Effector memory CD8-positive, alpha-beta T cell (primary cell): ENCODE results near the gene FGFR3.

ENCODE experiments used
- ATAC-seq: fragments of 150-1000 bp; cut with Tn5 transposase; replicated peaks from 2 replicates; pipeline ENCODE4 v1.10.0; 2021; ENCODE audit warnings: mild to moderate bottlenecking, moderate library complexity
- DNase-seq, 3 experiments: peaks; one replicate each; pipeline ENCODE4 v3.0.0; 2021
- H3K27ac Mint-ChIP-seq, 2 donors: one replicate each; pipeline ENCODE4 v1.8.0; 2022; ENCODE audit warnings: mild to moderate bottlenecking in 2 of 2, mixed read lengths in 2 of 2, moderate library complexity in 2 of 2
- H3K27me3 Mint-ChIP-seq, 2 donors: one replicate each; pipeline ENCODE4 v1.8.0; 2022; ENCODE audit warnings: mixed read lengths in 2 of 2
- H3K36me3 Mint-ChIP-seq: one replicate; pipeline ENCODE4 v1.8.0; 2022; ENCODE audit warnings: mild to moderate bottlenecking, moderate library complexity, mixed read lengths; ENCODE audit not compliant: insufficient read depth
- H3K4me1 Mint-ChIP-seq, 2 donors: one replicate each; pipeline ENCODE4 v1.8.0; 2022; ENCODE audit warnings: low read depth in 2 of 2, mixed read lengths in 2 of 2
- H3K4me3 Mint-ChIP-seq, 2 donors: one replicate each; pipeline ENCODE4 v1.8.0; 2022; ENCODE audit warnings: mild to moderate bottlenecking in 2 of 2, mixed read lengths in 2 of 2, moderate library complexity in 2 of 2
- H3K9me3 Mint-ChIP-seq, 2 donors: one replicate each; pipeline ENCODE4 v1.8.0; 2022; ENCODE audit warnings: mixed read lengths in 2 of 2

The FGFR3 gene

DNA sequence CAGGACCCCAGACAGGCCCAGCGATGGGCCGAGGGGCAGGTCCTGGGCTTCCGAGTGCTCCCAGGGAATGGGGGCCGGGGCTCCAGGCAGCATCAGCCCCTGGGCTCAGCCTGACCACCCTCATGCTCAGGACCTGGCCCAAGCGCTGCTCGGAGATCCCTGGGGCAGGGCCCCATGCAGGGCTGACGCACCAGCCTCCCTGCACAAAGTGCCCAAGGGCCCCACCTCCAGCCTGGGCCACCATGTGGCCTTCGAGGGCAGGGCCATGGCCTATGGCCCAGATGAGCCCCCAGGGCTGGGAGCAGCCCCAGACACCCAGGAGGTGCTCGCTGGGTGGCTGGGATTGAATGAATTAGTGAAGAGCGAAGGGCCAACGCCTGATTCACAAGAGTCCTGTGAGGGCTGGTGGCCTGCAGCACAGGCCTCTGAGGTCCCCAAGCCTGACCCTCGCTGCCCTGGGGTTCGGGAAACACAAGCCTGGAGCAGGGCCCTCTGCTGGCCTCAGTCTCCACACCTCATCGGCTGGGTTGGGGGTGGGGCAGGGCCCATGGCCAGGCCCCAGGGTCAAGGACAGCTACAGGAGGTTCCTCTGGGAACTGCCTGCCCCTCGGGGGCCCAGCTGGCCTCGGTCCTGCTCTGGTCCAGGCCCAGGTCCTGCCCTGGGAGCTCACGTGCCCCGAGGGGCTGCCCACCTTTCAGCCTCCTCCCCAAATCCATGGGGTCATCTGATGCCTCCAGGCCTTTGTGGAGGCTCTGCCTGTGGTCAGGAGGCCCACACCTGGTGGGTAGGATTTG lies 13.3 kb upstream of the FGFR3 start:
- Mint-ChIP-seq H3K4me3 (no peak overlapping the region), H3K4me1 (no peaks in the 10 kb centered on the region), H3K9me3 (no peaks in the 10 kb centered on the region), H3K27ac (no peak overlapping the region), H3K36me3 (peaks cover 3% of the 10 kb centered on the region), H3K27me3 (peaks cover 0 to 13% of the 10 kb centered on the region in 2 donors)
- DNase-seq (no peak), ATAC-seq (no peak)

DNA sequence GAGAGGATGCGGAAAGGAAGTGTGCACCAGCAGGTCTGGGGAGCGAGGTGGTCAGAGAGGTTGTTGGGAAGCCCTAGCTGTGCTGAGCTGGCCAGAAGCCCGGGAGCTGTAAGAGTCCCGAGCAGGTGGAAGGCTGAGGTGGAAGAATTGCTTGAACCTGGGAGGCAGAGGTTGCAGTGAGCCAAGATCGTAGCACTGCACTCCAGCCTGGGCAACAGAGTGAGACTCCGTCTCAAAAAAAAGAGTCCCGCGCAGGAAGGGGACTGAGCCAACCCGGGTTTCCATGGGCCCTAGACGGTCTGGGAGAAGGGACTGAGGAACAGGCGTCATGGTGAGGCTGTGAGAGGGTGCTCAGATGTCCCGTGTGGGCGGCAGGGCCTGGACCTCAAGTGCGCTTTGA lies 12.7 kb upstream of the FGFR3 start:
- peaks cover 3% of the 10 kb centered on the region for H3K36me3 Mint-ChIP-seq
- no peak overlapping the region for H3K27ac Mint-ChIP-seq
- H3K4me1 Mint-ChIP-seq: no peaks in the 10 kb centered on the region
- H3K4me3 Mint-ChIP-seq: no peak overlapping the region
- H3K27me3 Mint-ChIP-seq: peaks cover 0 to 13% of the 10 kb centered on the region in 2 donors
- no peaks in the 10 kb centered on the region for H3K9me3 Mint-ChIP-seq
- ATAC-seq (no peak), DNase-seq (no peak)

DNA sequence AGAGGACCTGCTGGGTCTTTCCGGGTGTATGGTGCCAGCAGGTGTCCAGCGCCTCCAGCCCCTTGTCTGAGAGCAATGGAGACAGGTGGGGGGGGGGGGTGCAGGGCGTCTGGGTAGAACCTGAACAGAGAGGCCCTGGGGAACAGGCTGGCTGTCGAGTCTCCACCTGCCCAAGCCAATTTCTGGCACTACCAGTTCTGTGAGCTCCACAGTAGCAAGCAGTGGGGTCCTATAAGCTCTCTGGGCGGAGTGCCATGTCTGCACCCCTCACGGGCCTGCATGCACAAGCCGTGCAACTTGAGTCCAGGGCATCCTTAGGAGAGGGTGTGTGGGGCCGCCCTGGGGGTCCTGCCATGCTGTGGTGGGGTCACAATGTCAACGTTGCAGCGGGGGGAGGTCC lies 10.1 kb upstream of the FGFR3 start:
- ATAC-seq (no peak), DNase-seq (no peak)
- H3K9me3 Mint-ChIP-seq: no peaks in the 10 kb centered on the region
- no peak overlapping the region for H3K27ac Mint-ChIP-seq
- H3K36me3 Mint-ChIP-seq: peaks cover 3% of the 10 kb centered on the region
- no peaks in the 10 kb centered on the region for H3K4me1 Mint-ChIP-seq
- no peak overlapping the region for H3K4me3 Mint-ChIP-seq
- no peaks in the 10 kb centered on the region for H3K27me3 Mint-ChIP-seq

DNA sequence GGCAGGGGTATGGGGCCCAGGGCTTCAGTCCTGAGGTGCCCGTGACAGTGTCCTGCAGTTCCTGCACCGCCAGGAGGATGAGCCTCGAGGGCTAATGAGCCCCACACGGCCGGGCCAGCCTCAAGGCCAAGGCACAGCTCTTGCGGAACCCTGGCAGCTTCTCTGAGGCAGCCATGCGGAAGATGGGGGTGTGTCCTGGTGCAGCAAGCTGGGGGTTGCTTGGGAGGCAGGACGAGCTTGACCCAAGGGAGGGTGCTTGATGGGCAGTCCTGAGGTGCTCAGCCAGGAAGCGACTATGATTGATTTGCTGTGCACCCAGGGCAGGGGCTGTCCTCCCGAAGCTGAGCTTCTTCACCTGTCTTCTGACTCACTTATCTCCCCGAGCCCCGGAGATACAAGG lies 9.1 kb upstream of the FGFR3 start:
- Mint-ChIP-seq H3K27me3 (no peaks in the 10 kb centered on the region), H3K4me1 (no peaks in the 10 kb centered on the region), H3K36me3 (peaks cover 3% of the 10 kb centered on the region), H3K27ac (no peak overlapping the region), H3K4me3 (no peak overlapping the region), H3K9me3 (no peaks in the 10 kb centered on the region)
- ATAC-seq (no peak), DNase-seq (no peak)

DNA sequence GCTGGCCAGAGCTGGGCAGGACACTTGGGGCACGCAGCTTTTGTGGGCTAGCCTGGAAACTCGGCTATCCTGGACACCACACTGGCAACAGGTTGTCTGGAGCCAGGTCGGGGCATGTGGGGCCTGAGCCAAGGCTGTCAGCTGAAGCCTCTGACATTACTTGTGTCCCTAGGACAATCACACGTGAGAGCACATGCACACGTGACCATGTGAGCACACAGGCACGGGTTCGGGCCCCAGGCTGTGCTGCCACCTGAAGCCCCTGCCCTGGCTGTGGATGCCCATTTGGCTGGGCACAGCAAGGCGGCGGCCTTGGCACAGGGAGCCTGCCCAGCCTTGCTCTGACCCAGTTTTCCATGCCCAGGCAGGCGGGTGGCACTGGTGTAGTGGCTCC lies 8.7 kb upstream of the FGFR3 start:
- no peak for DNase-seq
- ATAC-seq: no peak
- Mint-ChIP-seq H3K27me3 (no peaks in the 10 kb centered on the region), H3K4me1 (no peaks in the 10 kb centered on the region), H3K27ac (no peak overlapping the region), H3K36me3 (peaks cover 3% of the 10 kb centered on the region), H3K9me3 (no peaks in the 10 kb centered on the region), H3K4me3 (no peak overlapping the region)

DNA sequence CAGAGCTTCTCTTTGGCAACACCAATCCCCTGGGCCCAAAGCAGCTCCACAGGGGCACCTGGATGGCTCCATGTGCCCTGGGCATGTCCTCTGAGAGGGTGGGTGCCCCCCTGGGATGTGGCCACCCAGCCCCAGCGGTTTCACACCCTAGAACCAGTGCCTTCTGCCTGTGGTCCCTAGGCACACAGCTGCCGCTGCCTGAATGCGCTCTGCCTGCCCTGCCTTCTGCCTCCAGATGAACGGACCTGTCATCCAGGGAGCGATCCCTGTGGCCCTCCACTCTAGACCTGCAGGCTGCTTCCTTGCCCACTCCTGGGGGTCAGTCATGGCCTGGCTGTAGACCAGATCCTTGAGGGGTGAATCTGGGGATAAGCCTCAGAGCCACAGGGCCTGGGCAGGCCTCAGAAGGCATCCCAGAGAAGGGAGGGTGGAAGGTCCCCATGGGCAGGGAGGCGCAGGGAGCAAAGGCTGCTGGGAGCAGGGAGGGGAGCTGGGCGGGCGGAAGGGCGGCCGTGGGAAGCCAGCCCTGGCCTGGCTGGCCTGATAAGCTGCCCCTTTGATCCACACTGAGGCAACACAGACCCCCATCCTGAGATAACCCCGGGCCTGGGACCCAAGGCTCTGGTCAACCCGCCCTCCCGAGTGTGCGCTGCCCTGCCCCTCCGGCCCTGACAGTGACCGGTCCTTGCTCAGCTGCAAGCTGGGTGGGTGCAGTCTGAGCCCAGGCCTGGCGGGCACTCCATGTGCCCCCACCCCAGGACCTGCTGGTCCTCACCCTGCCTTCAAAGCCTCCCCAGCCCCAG lies 8.1 kb upstream of the FGFR3 start:
- H3K4me3 Mint-ChIP-seq: no peak overlapping the region
- DNase-seq: no peak
- no peaks in the 10 kb centered on the region for H3K9me3 Mint-ChIP-seq
- H3K27ac Mint-ChIP-seq: no peak overlapping the region
- H3K27me3 Mint-ChIP-seq: no peaks in the 10 kb centered on the region
- H3K4me1 Mint-ChIP-seq: no peaks in the 10 kb centered on the region
- H3K36me3 Mint-ChIP-seq: peaks cover 3% of the 10 kb centered on the region
- no peak for ATAC-seq

DNA sequence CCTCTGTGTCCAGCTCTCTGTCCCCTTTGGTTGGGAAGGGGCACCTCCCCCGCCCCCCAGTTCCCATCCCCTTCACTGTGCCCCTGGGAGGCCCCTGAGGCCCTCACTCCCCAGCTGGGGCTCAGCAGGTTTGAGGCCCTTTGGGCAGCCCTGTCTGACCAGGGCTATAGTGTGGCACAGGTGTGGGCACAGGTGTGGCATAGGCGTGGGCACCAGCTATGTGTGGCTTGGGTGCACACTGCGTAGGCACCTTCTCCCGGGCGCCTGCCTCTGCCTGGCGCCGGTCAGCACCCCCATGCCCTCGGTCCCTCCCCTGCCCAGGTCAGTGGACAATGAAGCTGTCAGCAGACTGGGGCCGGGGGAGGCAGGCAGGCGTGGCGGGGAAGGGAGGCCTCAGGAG lies 7.5 kb upstream of the FGFR3 start:
- Mint-ChIP-seq H3K36me3 (peaks cover 3% of the 10 kb centered on the region), H3K4me1 (no peaks in the 10 kb centered on the region), H3K4me3 (no peak overlapping the region), H3K9me3 (no peaks in the 10 kb centered on the region), H3K27ac (no peak overlapping the region), H3K27me3 (peaks cover 1 to 5% of the 10 kb centered on the region in 2 donors)
- DNase-seq (no peak), ATAC-seq (no peak)

DNA sequence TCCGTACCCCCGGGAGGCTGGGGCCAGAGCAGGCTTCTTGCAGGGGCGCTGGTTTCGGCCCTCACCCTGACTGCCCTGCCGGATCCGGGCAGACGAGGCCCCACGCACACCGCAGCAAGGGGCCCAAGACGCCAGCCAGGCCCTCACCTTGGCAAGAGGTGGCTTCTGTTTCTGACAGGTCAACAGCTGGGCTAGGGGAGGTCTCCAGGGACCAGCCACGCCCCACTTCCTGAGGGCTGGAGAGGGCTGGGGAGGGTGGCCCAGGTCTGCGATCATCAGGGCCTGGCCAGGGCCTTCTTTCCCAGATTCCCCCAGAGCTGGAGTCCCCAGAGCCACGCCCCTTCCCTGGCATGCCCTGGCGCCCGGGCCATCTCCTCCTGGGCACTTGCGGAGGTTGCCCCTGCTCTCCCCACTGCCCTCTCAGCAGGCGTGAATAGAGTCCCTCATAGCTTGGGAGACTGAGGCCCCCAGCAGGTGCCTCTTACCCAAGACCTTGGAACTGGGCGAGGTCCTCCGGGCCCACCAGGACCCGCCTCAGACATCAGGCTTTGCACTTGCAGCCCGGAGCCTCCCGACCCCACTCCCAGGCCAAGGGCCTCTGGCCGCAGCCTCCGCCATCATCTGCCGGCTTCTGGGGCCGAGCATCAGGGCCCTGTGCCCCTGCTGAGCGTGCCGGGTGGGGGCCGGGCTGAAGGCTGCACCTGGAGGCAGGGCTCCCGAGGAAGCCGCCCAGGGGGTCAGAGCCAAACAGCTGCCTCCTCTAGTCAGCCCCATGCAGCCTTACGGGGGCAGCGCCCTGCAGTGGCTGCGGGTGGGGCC lies 6.3 kb upstream of the FGFR3 start:
- Mint-ChIP-seq H3K4me1 (no peaks in the 10 kb centered on the region), H3K4me3 (no peak overlapping the region), H3K27me3 (peaks cover 4 to 16% of the 10 kb centered on the region in 2 donors), H3K9me3 (no peaks in the 10 kb centered on the region), H3K36me3 (peaks cover 7% of the 10 kb centered on the region), H3K27ac (no peak overlapping the region)
- ATAC-seq (no peak), DNase-seq (no peak)

DNA sequence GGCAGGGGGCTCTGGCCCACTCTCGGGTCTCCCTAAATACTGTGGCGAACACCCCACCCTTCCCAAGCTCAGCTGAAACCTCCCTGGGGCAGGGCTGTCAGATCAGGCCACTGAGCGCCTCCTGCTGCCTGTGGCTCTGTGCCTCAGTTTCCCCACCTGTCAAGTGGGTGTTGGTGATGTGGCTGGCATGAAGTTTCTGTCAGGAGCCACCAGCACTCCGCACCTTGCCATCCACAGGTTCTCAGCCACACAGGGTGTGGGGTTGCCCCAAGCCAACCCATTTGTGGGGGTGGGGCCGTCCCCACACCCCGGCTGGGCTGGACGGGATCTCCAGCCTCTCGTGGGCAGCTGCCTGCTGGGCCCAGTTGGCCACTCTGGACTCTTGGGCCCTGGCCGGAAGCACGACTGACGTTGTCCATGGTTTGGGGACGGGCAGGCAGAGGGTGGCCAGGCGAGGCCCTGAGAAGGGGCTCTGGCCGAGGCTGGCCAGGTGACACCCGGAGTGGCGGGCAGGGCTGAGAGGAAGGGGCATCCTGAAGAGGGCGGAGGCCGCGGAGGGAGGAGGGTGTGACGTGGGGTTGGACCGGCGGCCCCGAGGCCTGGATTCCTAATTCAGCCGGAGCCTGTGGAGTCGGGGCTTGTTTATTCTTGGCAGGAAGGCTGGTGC lies 5.5 kb upstream of the FGFR3 start:
- Mint-ChIP-seq H3K4me3 (no peak overlapping the region), H3K4me1 (no peaks in the 10 kb centered on the region)
- ATAC-seq: no peak

DNA sequence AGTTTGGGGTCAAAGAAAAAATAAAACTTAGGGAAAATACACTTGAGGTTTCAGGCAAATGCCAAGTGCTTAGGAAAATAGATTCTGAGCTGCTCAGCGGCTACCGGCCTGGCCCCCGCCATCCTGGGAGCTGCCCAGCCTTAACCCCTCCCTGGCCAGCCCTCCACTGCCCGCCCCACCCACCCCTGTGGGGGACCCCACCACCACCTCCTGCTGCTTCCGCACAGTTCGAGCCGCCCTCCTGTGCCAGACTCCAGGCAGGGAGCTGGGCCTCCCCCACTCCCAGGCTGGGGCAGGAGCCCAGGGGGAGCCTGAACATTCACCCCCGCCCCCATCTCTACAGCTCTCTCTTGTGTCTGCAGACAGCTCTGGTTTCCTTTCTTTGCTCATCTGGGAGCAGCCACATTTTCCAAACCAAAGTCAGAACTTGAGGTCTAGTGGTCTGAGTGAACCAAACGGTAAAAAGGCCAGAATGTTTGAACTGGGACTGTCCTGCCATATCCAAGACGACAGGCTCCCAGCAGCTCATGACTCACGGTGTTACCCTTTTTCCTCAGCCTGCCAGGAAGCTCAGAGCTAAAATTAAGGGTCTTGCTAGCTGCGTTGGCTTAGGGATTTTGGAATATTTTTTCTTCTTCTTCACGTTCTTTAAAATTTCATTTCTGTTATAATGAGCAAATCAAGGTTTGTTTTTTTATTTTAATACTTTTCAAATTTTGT lies 4.7 kb upstream of the FGFR3 start:
- Mint-ChIP-seq H3K9me3 (no peaks in the 10 kb centered on the region), H3K4me1 (no peaks in the 10 kb centered on the region), H3K27me3 (peaks cover 4 to 21% of the 10 kb centered on the region in 2 donors), H3K27ac (no peak overlapping the region), H3K36me3 (peaks cover 8% of the 10 kb centered on the region), H3K4me3 (no peak overlapping the region)
- ATAC-seq: no peak
- DNase-seq: no peak

More for the DNA sequence above, 5.5 kb upstream of the FGFR3 start:
- Mint-ChIP-seq H3K36me3 (peaks cover 8% of the 10 kb centered on the region), H3K27me3 (peaks cover 4 to 21% of the 10 kb centered on the region in 2 donors), H3K9me3 (no peaks in the 10 kb centered on the region), H3K27ac (no peak overlapping the region)
- no peak for DNase-seq

DNA sequence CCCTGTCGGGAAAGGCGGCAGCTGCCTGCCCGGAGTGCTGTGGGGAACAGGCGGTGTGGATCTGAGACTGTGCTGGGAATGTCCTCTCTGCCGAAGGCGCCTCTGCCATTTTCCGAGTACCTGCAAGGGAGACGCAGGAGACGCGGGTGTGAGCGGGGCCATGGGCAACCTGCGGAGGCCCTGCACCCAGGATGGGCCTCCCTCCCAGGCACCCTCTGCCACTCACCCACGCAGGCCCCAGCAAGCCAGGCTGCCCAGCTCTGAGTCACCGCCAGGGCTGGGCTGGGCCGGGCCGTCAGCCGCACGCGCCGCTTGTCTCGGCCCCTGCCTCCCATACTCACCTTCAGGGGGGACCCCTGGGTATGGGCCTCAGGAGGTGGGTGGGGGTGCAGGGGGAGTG lies 3.5 kb upstream of the FGFR3 start:
- H3K4me3 Mint-ChIP-seq: no peak overlapping the region
- no peak for ATAC-seq

DNA sequence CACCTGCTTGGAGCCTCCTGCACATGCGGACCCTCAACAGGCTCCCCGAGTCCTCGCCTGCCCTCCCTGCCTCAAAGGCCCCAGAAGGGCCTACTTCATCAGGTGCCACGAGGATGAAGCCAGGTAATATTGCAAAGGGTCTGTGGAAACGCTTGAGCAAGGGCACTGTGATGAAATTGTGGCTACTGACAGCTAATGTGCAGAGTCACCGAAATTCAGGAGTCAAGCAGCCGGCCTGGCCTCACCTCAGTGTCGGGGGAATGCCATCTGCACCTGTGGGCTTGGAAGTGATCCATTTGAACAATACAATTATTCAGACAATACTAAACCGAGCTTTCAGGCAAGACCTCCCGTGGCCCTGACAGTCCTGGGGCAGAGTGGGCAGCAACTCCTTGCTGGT lies 3.1 kb upstream of the FGFR3 start:
- H3K4me1 Mint-ChIP-seq: no peaks in the 10 kb centered on the region
- H3K27ac Mint-ChIP-seq: no peak overlapping the region
- ATAC-seq: no peak
- no peaks in the 10 kb centered on the region for H3K9me3 Mint-ChIP-seq
- H3K27me3 Mint-ChIP-seq: peaks cover 4 to 21% of the 10 kb centered on the region in 2 donors
- no peak overlapping the region for H3K4me3 Mint-ChIP-seq
- DNase-seq: no peak
- peaks cover 5% of the 10 kb centered on the region for H3K36me3 Mint-ChIP-seq

More for the DNA sequence above, 3.5 kb upstream of the FGFR3 start:
- no peak for DNase-seq
- Mint-ChIP-seq H3K36me3 (peaks cover 5% of the 10 kb centered on the region), H3K9me3 (no peaks in the 10 kb centered on the region), H3K27me3 (peaks cover 4 to 21% of the 10 kb centered on the region in 2 donors), H3K27ac (no peak overlapping the region), H3K4me1 (no peaks in the 10 kb centered on the region)
